LNCaP clone FGC (cell line): ENCODE data around the gene CDH5.

Experiments used
- DNase-seq: peaks from one replicate; pipeline ENCODE4 v3.0.0-alpha.2; 2011; ENCODE audit warnings: low read depth
- H3K4me3 ChIP-seq: 2 replicates; pipeline ENCODE4 v1.5.1; 2011; ENCODE audit warnings: mild to moderate bottlenecking, low read depth, low read length, control low read depth
- TF ChIP-seq, protein P1 (sequence below): IDR thresholded peaks from 2 replicates; pipeline ENCODE4 v1.5.1; 2012; ENCODE audit warnings: mild to moderate bottlenecking; ENCODE audit not compliant: control insufficient read depth, insufficient read depth; ENCODE audit errors: extremely low read depth

CDH5 gene

DNA sequence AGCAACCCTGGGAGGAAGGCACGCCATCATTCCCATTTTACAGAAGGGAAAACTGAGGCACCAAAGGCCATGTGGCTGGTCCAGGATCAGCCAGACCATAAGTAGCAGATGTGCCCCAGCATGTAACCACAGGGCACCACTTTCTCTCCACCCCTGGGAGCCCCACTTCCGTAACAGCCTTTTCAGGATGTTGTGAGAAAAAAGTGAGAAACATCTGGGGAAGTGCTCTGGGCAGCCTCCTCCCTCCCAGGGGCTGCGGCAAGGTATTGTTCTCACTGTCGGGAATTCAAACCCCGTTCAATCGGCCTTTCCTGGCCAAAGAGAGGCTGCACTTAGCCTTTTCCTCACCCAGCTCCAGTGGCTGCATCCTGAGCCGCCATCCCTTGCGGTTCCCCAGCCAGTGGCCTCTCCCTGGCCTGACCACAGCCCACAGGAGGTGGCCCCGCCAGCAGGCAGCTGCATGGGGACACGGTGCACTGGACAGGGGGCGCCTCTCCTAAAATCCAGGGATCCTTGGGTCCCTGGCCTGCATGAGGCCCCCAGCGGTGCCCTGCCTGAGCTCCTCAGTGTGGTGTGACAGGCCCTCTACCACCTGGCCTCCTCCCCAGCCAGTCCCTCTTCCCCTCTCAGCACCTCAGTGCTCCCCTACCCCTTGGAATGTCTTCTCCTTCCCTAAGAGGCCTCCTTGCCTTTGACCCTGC lies 5.7 kb upstream of the CDH5 start:
- no peak overlapping the region for H3K4me3 ChIP-seq
- no peak for DNase-seq
- TF ChIP-seq, protein P1, sequence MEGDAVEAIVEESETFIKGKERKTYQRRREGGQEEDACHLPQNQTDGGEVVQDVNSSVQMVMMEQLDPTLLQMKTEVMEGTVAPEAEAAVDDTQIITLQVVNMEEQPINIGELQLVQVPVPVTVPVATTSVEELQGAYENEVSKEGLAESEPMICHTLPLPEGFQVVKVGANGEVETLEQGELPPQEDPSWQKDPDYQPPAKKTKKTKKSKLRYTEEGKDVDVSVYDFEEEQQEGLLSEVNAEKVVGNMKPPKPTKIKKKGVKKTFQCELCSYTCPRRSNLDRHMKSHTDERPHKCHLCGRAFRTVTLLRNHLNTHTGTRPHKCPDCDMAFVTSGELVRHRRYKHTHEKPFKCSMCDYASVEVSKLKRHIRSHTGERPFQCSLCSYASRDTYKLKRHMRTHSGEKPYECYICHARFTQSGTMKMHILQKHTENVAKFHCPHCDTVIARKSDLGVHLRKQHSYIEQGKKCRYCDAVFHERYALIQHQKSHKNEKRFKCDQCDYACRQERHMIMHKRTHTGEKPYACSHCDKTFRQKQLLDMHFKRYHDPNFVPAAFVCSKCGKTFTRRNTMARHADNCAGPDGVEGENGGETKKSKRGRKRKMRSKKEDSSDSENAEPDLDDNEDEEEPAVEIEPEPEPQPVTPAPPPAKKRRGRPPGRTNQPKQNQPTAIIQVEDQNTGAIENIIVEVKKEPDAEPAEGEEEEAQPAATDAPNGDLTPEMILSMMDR, result no peak

DNA sequence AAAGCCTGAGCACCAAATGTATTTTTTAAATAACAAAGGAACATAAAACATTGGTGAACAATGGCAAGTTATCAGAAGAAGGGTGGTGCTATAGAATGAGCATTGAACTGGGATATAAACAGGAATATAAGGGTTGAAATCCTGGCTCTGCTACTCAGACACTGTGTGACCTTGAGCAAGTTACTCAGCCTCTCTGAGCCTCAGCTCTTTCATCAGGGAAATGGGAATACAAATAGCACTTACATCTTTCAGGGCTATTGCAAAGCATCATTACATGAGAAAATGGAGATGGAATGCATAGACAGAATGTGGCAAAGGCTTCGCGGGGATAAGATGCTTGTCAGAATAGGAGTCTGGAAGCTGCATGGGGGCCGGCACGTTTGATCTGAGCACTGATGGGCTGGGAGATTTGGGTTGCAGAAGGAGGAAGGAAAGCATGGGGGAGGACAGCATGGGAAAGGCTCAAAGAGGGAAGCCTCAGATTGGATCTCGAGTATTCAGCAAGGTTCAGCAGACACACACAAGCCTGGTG lies 4.8 kb upstream of the CDH5 start:
- TF ChIP-seq, protein P1, result no peak
- DNase-seq, result no peak
- no peak overlapping the region for H3K4me3 ChIP-seq

DNA sequence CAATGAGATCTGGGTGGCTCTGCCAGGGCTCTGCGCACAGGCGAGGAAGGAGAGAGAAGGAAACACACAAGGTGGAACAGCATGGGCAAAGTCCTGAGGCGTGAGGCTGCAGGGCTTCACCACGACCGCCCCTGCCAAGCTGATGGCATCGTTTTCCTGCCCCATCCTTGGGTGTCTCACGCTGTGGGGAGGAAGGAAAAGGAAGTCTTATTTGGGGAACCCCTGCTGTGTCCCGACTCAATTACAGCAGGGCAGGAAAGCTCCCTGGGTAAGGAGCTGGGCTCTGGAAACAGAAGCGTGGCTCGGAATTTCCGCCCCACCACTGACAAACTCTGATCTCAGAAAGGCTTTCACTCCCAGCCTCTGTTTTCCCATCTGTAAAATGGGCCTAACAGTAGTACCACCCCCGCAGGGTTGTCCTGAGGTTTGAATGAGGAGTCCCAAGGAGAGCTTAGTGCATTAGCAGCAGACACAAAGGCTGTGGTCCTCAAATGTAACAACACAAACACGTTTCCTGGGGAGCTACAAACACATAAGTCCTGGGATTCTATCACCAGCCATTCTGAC lies 3.2 kb upstream of the CDH5 start:
- no peak overlapping the region for H3K4me3 ChIP-seq
- TF ChIP-seq, protein P1, result no peak
- no peak for DNase-seq

DNA sequence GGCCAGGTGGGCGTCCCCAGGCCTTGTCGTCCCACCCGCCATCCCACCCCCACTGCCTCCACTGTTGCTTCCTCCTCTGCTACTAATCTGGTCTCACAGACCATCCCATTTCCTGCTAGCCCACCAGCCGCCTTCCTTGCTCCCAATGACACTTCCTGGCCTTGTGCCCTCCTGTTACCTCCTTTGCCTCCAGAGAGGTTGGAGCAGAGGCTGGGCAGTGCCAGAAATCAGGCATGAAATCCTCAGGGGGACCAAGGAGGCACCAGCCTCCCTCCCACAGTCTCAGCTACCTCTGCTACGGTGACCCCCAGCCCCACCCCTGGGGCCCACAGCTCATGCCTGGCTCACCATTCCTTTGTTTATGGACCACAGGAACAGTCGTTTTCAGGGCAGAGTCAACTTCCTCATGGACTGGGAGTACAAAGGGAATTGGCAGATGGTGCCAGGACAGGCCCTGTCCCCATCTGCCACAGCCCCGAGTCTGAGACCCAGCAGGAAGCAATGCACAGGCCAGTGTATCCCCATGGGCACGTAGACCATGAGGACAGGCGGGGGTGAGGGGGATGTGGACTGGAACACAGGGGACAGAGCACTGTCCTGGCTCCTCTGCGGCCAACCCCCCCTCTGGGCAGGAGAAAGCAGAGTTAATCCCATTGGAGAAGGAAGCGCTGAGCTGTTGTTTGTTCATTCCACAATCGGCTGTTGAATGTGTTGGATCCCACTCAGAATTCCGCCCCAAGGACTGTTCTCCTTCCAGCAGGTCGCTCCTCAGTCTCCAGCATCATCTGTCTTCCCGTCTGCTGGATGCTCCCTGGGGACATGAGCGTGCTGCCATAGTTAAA lies 2.2 kb upstream of the CDH5 start:
- DNase-seq, result peak; percentile 31
- TF ChIP-seq, protein P1, result no peak

DNA sequence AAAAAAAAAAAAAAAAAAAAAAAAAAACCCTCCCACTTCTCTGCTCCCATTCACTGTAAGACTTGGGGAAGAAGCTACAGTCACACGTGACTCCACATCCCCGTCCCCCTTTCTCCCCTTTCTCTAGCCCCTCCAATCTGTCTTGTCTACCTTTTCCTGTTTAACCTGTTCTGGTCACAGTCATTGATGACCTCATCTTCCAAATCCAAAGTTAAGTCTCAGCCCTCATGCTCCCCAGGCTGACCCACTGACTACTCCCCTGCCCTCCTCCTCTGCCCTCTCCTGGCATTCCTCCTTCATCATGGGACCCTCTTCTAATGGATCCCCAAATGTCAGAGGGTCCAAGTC lies 1.6 kb upstream of the CDH5 start:
- TF ChIP-seq, protein P1, result no peak
- no peak for DNase-seq
- H3K4me3 ChIP-seq, result no peak overlapping the region

More for the DNA sequence above, 2.2 kb upstream of the CDH5 start:
- no peak overlapping the region for H3K4me3 ChIP-seq

DNA sequence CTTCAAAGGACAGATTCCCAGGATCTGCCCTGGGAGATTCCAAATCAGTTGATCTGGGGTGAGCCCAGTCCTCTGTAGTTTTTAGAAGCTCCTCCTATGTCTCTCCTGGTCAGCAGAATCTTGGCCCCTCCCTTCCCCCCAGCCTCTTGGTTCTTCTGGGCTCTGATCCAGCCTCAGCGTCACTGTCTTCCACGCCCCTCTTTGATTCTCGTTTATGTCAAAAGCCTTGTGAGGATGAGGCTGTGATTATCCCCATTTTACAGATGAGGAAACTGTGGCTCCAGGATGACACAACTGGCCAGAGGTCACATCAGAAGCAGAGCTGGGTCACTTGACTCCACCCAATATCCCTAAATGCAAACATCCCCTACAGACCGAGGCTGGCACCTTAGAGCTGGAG lies 840 bp upstream of the CDH5 start:
- DNase-seq, result no peak
- TF ChIP-seq, protein P1, result no peak

More for the DNA sequence above, 840 bp upstream of the CDH5 start:
- no peak overlapping the region for H3K4me3 ChIP-seq
